ENCODE measurements around the gene PNMA6E.
"Not testable (repeated sequence)": the region's sequence is repeated elsewhere in the genome, so short reads cannot be mapped to it uniquely, and the experiment has no call there.

Gene PNMA6E

GRCh38 chrX:153407736-153408135 lies 6.6 kb upstream of the PNMA6E start:
- no peak for DNase-seq

- no peak for DNase-seq
Observed at GRCh38 chrX:153406903-153407302, 5.8 kb upstream of the PNMA6E start.

GRCh38 chrX:153406011-153406410 lies 4.9 kb upstream of the PNMA6E start:
- no peak for DNase-seq

GRCh38 chrX:153405426-153405825 lies 4.3 kb upstream of the PNMA6E start:
- no peak for DNase-seq

GRCh38 chrX:153404333-153404732 lies 3.2 kb upstream of the PNMA6E start:
- not testable (repeated sequence) for DNase-seq

- DNase-seq, result no peak
Observed at GRCh38 chrX:153400146-153401132, 711 bp downstream of the PNMA6E start.

- no peak for DNase-seq
Observed at GRCh38 chrX:153398275-153398960, 2.7 kb downstream of the PNMA6E start.

- peak; percentile 25 to 86 (median 53) for DNase-seq
Observed at GRCh38 chrX:153397256-153397960, 3.7 kb downstream of the PNMA6E start.

GRCh38 chrX:153396320-153397195 lies 4.6 kb downstream of the PNMA6E start:
- DNase-seq, result no peak

- no peak for DNase-seq
Observed at GRCh38 chrX:153395613-153396319, 5.4 kb downstream of the PNMA6E start.

GRCh38 chrX:153394612-153395011 lies 6.5 kb downstream of the PNMA6E start:
- DNase-seq, result no peak

GRCh38 chrX:153392642-153393321 lies 8.4 kb downstream of the PNMA6E start:
- no peak for DNase-seq

- not testable (repeated sequence) for DNase-seq
Observed at GRCh38 chrX:153389460-153389768, 11.7 kb downstream of the PNMA6E start.

GRCh38 chrX:153388722-153389459 lies 12.3 kb downstream of the PNMA6E start:
- DNase-seq, result no peak

- DNase-seq, result no peak
Observed at GRCh38 chrX:153387987-153388721, 13.0 kb downstream of the PNMA6E start.

- DNase-seq, result no peak
Observed at GRCh38 chrX:153387345-153387744, 13.8 kb downstream of the PNMA6E start.

GRCh38 chrX:153386097-153386496 lies 15.1 kb downstream of the PNMA6E start:
- DNase-seq, result no peak

GRCh38 chrX:153384973-153385372 lies 16.2 kb downstream of the PNMA6E start:
- DNase-seq, result not testable (repeated sequence)

- DNase-seq, result no peak
Observed at GRCh38 chrX:153384390-153384789, 16.8 kb downstream of the PNMA6E start.

Measured in NCI-H1417 (cell line).